HG03457 (cell line): ENCODE results near the gene ATP8A1.

Source experiments
- ATAC-seq: cut with Tn5 transposase; IDR thresholded peaks from one replicate; pipeline ENCODE4 v1.9.1; 2021; ENCODE audit warnings: moderate number of reproducible peaks; ENCODE audit not compliant: unreplicated experiment

ATP8A1 gene

DNA sequence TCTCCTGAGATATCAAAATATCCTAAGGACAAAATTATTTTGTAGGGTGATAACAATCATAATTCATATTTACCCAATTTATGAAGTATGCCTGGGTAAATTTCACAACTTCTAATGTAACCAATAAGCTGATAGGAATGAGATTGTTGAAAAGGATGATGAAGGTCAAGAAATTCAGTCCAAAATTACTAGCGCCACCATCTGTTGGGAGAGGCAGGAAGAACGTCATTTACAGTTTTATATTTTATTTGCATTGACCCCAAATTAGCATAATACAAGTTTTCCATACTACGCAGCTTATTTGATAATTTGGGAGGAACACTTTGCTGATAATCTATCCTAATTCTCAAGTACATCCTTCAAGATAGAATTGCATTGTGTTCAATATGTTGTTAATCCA is 78.7 kb downstream of the ATP8A1 start:
- no peak for ATAC-seq

DNA sequence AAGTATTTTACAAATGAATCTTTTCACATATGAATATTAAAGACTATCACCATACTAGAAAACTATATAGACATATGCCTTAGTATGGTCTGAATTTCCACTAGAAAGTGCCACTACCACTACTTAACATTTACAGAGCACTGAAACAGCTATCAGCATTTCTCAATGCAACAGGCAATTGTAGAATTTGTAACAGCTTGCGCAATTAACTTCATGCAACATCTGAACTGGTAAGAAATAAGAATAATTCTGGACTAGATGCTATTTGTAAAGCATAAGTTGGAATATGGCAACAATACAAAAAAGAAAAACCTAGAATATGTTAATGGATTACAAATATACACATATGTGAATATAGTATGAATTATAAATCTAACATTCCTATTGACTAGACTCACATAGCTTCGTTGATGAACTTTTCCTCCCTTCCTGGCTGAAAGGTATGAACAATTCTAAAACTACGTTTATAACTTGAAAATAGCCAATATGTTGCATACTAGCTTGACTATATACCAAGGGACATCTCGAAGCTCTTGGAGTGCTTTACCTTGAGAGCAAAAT is 82.0 kb downstream of the ATP8A1 start:
- no peak for ATAC-seq

DNA sequence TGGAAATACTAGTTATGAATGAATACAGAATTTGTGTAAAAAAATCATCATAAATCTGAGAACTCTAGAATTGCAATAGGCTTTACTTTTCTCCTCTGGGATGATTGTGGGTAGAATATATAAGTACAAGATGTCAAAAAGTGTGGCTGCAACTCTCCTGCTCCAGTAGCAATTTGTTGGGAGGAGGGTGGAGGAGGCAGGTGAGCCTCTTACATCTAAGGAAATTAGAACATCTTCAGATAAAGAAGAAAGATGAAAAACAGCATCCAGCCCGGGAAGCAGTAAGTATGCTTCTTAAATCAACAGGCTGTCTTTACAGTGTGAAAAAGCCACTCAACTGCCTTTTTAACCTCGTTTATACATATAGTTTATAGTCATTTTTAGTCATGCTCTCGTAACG is 83.7 kb downstream of the ATP8A1 start:
- ATAC-seq, result no peak

DNA sequence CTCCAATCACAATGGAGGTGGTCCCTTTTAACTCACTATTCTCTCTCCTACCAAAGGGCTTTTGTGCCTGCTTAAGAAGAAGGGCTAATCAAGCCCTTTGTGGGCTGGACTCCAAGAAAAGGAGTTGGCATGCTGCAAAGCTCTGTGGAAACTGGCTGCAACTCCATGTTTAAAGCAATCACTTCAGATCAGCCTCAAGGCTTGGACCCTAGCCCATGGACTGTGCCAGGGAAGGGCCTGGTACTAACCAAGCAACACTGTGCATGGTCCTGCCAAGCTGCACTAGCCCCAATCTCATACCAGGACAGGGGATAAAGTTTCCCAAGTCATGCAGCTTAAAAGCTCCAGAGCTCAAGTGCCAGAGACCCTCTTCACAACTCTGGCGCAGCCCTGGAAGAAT is 86.7 kb downstream of the ATP8A1 start:
- no peak for ATAC-seq

DNA sequence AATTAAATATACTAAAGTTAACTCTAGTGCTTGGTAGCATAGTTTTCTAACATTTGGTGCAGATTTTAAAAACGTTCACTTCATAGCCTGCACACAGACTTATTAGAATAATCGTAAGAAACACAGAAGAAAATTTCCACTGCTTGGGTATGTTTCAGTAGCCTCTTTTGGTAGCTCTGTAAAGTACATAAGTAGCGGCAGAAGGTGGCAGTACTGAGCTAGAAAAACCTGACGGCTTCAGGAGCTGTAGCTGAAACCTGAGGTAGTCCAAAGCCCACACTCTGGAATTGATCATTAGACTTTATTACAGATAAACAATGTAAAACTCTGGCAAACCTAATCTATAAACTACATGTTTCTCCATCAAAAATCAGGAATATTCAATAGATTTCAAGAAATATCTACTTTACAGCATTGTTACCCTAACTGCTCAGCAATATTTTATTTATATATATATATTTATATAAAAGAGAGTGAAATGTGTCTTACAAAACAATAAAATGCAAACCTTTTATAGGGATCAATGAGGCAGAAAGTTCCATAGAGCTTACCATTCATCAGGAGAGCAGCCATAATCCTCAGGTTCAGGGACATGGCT is 88.2 kb downstream of the ATP8A1 start:
- ATAC-seq, result peak; percentile 85

DNA sequence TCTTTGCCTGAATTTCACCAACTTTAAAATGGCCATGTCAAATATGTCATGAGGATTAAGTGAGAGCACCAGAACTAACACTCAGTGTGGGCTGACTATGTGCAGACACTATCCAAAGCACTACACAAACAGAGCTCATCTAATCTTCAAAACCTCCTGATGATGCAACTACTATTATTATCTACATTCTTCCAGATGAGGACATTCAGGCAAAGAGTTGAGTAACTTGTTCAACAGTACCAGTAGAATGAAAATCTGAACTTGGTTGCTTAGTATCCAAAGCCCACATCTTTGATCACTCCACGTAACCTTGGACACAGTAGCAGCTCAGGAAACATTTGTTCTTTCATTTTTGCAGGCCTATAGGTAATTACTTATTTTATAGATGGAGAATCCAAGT is 90.1 kb downstream of the ATP8A1 start:
- ATAC-seq, result no peak

DNA sequence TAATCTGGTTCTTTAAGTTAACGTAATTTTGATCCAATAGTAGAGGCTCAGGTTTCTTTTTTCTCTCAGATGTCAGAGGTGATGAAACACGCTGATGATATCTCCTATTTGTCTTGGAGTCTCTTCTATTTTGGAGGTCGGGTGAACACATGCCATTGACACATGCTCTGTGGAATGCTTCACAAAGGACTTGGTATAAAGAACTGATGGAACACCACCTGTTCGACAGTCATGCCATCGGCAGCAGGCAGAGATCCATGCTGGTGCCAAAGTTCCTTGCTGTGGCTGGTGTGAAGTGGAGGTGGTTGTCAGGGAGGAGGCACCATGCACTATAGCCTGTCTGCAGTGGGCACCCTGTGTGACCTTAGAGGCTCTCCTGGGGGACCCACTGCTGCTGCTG is 94.9 kb downstream of the ATP8A1 start:
- no peak for ATAC-seq

DNA sequence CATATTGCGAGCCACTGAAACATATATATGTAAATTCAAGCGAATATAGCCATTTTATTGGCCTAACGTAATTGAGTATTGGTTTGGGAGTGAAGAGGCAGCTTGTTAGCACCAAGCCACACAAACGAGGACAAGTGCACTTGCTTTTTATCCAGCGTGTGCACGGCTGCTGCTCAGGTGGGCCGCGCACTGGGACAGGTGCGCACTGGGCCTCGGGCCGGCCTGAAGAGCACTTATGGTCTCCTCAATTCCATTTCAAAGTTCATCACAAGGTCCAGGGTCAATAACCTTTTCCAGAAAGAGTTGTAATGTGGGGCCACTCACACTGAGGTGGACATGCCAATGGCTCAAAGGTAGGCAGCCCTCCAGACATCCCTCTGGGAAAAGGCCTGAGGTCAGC is 95.9 kb downstream of the ATP8A1 start:
- no peak for ATAC-seq

DNA sequence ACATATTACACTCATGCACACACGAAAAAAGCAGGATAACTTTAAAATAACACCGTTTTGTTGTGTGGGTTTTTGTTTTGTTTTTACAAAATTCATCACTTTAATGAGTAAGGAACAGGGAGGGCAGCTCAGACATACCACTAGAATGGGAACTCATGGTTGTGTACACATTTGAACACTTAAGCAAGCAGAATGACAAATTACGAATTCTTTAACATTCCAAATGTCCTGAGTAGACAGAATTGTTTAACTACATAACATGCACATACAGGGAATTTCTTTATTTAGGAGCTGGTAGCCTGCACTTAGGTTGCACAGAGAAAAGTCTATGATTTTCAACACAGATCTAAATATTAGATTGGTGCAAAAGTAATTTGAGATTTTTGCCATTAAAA is 96.4 kb downstream of the ATP8A1 start:
- ATAC-seq, result no peak

DNA sequence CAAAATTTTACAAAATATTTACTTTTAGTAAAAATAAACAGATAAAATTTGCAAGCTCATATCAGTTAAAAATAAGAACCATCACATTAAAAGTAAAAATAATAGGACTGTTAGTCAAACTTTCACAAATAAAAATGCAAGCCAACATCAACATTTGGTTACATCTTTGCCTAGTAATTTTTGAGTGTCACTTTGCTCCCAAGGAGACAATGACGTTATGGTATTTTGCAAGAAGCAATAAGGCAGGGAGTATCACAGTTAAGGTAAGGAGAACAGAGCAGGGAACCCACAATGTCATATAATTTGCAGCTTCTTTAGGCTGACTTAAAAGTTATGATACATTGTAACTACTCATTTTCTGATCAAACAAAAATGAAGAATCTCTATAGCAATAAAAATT is 98.7 kb downstream of the ATP8A1 start:
- no peak for ATAC-seq

DNA sequence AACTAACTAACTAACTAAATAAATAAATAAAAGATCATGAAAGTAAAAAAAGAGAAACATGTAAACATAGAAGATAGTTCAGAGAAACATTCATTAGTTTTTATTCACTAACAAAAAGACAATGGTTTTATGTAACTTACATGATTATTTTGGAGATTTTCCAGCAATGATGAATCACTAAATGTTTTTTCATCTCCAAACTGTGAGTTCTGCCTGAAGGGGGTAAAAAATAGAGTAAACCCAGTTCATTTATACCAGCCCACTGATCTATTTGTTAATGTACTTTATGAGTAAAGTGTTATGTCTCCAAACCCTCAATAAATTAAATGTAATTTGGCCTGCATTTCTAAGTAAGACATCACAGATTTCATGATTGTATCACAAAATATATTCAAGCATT is 101.1 kb downstream of the ATP8A1 start:
- no peak for ATAC-seq

DNA sequence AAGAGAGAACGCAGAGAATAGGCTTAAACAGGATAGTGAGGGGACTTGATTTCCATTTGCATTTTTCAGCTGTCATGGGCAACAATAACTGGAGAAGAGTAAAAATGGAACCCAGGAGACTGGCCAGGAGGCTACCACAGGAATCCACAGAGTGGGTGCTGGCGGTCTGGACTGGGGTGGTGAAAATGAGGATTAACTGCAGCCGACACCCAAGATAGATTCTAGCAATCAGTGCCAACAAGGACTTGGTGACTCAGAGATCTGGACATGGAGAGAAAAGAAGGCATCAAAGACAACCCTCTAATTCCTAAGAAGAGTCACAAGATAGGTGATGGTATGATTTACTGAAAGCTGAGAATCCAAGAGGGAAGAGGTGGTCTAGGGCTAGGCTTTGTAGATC is 102.8 kb downstream of the ATP8A1 start:
- ATAC-seq, result no peak

DNA sequence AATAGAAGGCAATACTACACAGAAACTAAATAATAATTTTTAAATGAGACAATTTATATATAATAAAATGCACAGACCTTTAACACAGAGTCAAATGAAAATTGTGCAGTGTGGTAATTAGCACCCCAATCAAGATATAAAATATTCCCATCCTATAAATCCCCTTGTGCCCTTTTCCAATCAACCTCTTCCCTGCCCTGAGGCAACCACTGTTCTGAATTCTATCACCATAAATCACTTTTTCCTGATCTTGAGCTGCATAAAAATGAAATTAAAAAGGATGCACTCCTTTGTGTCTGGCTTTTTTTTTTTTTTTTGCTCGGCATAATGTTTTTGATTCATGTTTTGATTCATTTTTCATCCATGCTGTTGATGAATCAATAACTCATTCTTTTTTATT is 107.0 kb downstream of the ATP8A1 start:
- ATAC-seq, result no peak

DNA sequence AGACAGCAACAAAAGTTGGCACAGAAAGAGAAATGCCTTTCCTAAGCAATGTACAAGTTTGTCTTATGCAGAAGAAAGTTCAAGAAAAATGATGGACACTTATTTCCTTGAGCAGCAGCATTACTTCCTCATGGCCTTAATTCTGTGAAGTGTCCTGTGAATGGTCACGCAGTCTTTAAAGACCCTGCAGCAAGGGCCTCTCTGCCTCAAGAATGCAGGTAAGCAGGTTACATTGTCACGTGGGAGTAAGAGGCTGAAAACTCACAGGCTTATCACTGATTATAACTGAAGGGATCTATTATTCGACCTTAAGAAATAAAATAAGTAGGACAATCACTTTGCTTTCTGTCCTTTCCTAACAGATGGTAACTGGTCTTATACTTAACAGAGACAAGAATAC is 109.1 kb downstream of the ATP8A1 start:
- no peak for ATAC-seq

DNA sequence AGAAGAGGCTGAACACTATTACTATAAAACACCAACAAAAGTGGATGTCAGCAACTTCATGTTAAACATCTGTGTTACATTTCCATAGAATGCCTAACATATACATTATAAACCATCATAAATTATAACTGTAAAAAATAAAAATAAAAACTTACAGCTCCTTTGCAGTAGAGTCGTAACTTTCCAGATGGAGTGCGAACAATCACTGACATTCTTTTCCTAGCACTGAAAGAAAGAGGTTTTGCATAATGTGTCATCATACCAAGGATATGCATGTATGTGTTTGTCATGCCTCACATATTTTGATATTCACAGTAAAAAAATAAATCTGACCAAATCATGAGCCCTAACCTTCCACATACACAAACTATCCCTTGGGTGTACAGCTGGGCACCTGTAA is 113.1 kb downstream of the ATP8A1 start:
- no peak for ATAC-seq

DNA sequence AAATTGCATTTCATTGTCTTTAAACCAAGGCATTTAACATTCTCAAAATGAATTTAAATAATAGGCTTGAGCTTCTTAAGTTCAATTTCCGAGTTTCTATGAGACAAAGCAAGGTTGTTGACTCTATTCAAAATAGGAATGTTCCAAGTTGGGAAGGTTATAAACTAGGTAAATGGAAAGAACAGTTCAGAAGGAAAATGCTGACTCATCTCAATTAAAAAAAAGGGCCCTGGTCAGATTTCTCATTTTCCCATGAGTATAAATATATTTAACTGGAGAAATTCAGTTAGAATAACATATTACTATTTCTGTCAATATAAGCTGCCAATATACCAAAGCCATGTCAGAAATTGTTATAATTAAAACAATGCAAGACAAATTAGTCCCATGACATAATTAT is 113.8 kb downstream of the ATP8A1 start:
- ATAC-seq, result no peak

DNA sequence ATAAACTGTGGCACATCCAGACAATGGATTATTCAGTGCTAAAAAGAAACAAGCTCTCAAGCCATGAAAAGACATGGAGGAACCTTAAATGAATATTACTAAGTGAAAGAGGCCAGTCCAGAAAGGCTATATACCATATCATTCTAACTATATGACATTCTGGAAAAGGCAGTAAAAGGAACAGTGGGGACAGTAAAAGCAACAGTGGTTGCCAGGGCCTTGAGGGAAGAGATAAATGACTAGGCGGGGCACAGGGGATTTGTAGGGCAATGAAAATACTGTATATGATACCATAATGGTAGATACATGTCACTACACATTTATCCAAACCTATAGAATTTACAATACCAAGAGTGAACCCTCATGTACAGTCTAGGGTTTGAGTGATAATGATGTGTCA is 115.3 kb downstream of the ATP8A1 start:
- ATAC-seq, result no peak

DNA sequence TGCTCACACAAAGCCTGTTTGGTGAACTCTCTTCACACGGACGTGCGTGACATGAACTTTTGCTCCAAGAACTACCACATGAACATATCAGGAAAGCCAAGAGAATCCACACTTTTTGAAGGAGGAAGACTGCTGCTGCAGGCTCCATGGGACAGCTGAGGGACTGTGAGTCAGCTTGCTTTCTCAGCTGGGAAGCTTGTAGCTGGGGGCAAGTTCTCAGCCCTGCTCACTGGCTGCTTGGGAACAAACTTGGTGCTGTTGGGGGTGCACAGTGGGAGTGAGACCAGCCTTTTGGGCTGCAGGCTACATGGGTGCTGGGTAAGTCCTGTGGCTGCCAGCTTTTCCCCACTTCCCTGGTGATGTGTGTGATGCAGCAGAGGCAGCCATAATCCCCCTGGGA is 123.9 kb downstream of the ATP8A1 start:
- no peak for ATAC-seq

DNA sequence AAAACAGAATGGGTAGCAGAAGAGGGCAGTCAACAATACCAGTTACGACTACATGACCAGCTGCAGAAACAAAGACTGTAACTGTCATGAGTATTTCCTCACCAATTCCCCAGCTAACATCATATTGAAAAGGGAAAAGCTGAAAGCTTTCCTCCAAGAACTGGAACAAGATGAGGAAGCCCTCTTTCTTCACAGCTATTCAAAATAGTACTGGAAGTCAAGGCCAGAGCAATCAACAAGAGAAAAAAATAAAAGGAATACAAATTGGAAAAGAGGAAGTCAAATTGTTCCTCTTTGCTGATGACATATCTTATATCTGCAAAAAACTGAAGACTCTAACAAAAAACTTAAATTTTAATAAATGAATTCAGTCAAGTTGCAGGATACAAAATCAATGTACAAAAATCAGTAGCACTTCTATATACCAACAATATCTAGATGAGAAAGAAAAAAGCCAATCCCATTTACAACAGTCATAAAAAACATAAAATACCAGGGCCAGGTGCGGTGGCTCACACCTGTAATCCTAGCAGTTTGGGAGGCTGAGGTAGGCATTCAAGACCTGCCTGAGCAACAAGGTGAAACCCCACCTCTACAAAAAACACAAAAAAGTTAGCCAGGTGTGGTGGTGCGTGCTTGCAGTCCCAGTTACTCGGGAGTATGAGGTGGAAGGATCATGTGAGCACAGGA is 125.4 kb downstream of the ATP8A1 start:
- no peak for ATAC-seq

DNA sequence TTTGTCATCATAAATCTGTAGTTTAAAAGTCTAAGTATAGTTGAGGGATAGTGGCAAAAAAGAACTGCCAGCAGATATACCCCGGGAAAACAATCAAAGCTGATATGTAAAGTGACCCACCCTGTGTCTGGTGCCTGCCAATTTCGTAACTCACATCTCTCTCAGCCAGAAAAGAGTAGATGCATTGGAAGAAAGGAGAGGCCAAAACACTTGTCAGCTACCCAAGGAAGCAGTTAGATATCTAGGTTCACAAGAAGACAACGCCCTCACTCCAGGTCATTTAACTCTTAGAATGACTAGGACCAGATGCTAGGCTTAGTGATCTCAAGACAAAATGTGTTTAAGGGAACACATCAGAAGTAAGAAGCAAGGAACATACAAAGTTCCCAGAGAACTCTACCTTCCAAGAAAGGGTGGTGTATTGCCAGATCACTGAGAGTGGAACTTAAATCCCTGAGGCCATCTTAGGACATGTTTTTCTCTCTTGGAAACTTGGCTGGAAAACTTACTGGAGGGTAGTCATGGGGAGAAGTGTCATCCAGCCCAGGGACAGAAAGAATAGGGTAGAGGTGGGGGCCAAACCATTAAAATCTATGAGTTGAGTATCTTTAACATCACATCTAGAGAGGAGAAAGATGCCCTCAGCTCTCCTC is 133.7 kb downstream of the ATP8A1 start:
- no peak for ATAC-seq

DNA sequence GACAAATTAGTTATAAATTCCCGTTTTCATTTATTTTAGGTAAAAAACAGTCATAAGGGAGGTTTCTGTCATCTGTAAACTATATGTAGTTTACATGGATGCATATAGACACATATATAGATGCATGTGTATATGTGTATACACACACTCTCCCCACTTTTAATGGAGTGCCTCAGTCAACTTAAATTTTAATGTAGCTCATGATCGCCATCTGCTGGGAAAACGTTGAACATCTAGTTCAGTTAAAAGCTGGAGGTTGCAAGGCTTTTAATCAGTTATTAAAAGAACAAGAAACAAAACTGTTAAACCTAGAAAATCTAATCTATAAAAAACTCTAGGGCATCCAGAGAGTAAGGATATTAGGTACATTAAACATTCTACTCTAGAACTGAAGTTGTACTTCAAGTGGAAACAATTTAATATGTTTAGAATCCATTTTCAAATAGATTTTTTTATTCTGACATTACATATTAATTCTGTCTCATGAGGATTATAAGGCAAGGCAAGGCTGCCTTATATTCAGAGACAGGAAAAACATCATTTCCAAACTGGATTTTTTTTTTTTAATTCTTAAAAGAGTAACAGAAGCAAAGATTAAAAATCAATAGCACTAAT is 137.0 kb downstream of the ATP8A1 start:
- ATAC-seq, result no peak
